ENCODE data around the gene CYP2S1.

- TF ChIP-seq POLR2A (IDR thresholded peaks at IDR 0.05) (no peak), CTCF (IDR thresholded peaks at IDR 0.05) (no peak)
Observed at GRCh38 chr19:41205995-41206394, 13.0 kb downstream of the CYP2S1 start.
